ENCODE data around the gene PARL. TPM values are rescaled to one million over a fixed set of nuclear protein-coding genes. Genes with fewer than 3 reads are reported as not detected.

The PARL gene
- total RNA-seq (21.1 and 30.2 TPM in 2 replicates), polyA plus RNA-seq (55.9 and 59.7 TPM in 2 replicates), polyA minus RNA-seq (ENCODE audit: low replicate concordance) (22.0 and 22.6 TPM in 2 replicates)
- polyA plus RNA-seq (2012), result 47.8 and 62.5 TPM in 2 replicates

GRCh38 chr3:183884427-183885296 is at the start of gene PARL:
PARL (minus strand) TSS chr3:183884880; CDS start chr3:183884846, 34 bp downstream.
- peak; percentile 81 to 95 for TF ChIP-seq CTCF (conservative IDR thresholded peaks at IDR 0.05 in 1 of 2, IDR thresholded peaks at IDR 0.05 in 1 of 2; ENCODE audit: low read depth in 1 of 2, low read length in 2 of 2)
- TF ChIP-seq EZH2 (IDR thresholded peaks at IDR 0.05; ENCODE audit: low read length, missing control alignments), result no peak
- peak within 1 kb of the TSS; percentile 97 for H3K4me2 ChIP-seq (ENCODE audit: extremely low read depth, insufficient read depth, low read length)
- H3K4me1 ChIP-seq (ENCODE audit: control insufficient read depth, extremely low read depth, insufficient read depth, low read length), result no peaks in the 10 kb centered on the region
- no peaks in the 10 kb centered on the region for H3K9me3 ChIP-seq (ENCODE audit: control insufficient read depth, insufficient read depth, low read depth, low read length)
- peaks cover 43% of the 10 kb centered on the region for H3K79me2 ChIP-seq (ENCODE audit: control insufficient read depth, insufficient read depth, low read length)
- H2AFZ ChIP-seq (ENCODE audit: low read length), result peak within 1 kb of the TSS; percentile 100
- peak within 1 kb of the TSS; percentile 58 to 96 (median 72) for H3K4me3 ChIP-seq (replicated peaks in 1 of 4; ENCODE audit: control extremely low read depth in 1 of 4, insufficient read depth in 1 of 4, low read depth in 3 of 4, low read length in 4 of 4)
- no peaks in the 10 kb centered on the region for H4K20me1 ChIP-seq (ENCODE audit: control insufficient read depth, extremely low read depth, insufficient read depth, low read length)
- DNase-seq (ENCODE audit: low read depth in 2 of 2), result peak; percentile 79 to 89
- H3K36me3 ChIP-seq (ENCODE audit: control insufficient read depth, insufficient read depth, low read length), result no peaks in the 10 kb centered on the region
- H3K27ac ChIP-seq (ENCODE audit: insufficient read depth, low read length), result peak within 1 kb of the TSS; percentile 77
- H3K27me3 ChIP-seq (ENCODE audit: control insufficient read depth, insufficient read depth, low read length), result no peaks in the 10 kb centered on the region
- H3K9ac ChIP-seq (ENCODE audit: insufficient read depth, low read length), result peak within 1 kb of the TSS; percentile 82

GRCh38 chr3:183933160-183933559 is 48.5 kb upstream of the PARL start:
- H2AFZ ChIP-seq (ENCODE audit: low read length), result no peak overlapping the region
- H3K4me3 ChIP-seq (replicated peaks in 1 of 4; ENCODE audit: control extremely low read depth in 1 of 4, insufficient read depth in 1 of 4, low read depth in 3 of 4, low read length in 4 of 4), result no peak overlapping the region
- no peak overlapping the region for H3K27ac ChIP-seq (ENCODE audit: insufficient read depth, low read length)
- H3K27me3 ChIP-seq (ENCODE audit: control insufficient read depth, insufficient read depth, low read length), result no peaks in the 10 kb centered on the region
- no peak for DNase-seq (ENCODE audit: low read depth in 2 of 2)
- no peaks in the 10 kb centered on the region for H3K79me2 ChIP-seq (ENCODE audit: control insufficient read depth, insufficient read depth, low read length)
- H3K9ac ChIP-seq (ENCODE audit: insufficient read depth, low read length), result no peak overlapping the region
- H3K4me2 ChIP-seq (ENCODE audit: extremely low read depth, insufficient read depth, low read length), result no peak overlapping the region
- no peak for TF ChIP-seq CTCF (conservative IDR thresholded peaks at IDR 0.05 in 1 of 2, IDR thresholded peaks at IDR 0.05 in 1 of 2; ENCODE audit: low read depth in 1 of 2, low read length in 2 of 2)
- TF ChIP-seq EZH2 (IDR thresholded peaks at IDR 0.05; ENCODE audit: low read length, missing control alignments), result no peak
- H3K9me3 ChIP-seq (ENCODE audit: control insufficient read depth, insufficient read depth, low read depth, low read length), result no peaks in the 10 kb centered on the region
- no peaks in the 10 kb centered on the region for H3K4me1 ChIP-seq (ENCODE audit: control insufficient read depth, extremely low read depth, insufficient read depth, low read length)
- H4K20me1 ChIP-seq (ENCODE audit: control insufficient read depth, extremely low read depth, insufficient read depth, low read length), result no peaks in the 10 kb centered on the region
- H3K36me3 ChIP-seq (ENCODE audit: control insufficient read depth, insufficient read depth, low read length), result peaks cover 4% of the 10 kb centered on the region

- no peaks in the 10 kb centered on the region for H3K4me1 ChIP-seq (ENCODE audit: control insufficient read depth, extremely low read depth, insufficient read depth, low read length)
- no peaks in the 10 kb centered on the region for H3K9me3 ChIP-seq (ENCODE audit: control insufficient read depth, insufficient read depth, low read depth, low read length)
- H3K9ac ChIP-seq (ENCODE audit: insufficient read depth, low read length), result no peak overlapping the region
- no peak for TF ChIP-seq EZH2 (IDR thresholded peaks at IDR 0.05; ENCODE audit: low read length, missing control alignments)
- TF ChIP-seq CTCF (conservative IDR thresholded peaks at IDR 0.05 in 1 of 2, IDR thresholded peaks at IDR 0.05 in 1 of 2; ENCODE audit: low read depth in 1 of 2, low read length in 2 of 2), result no peak
- H3K27me3 ChIP-seq (ENCODE audit: control insufficient read depth, insufficient read depth, low read length), result no peaks in the 10 kb centered on the region
- DNase-seq (ENCODE audit: low read depth in 2 of 2), result no peak
- peaks cover 1% of the 10 kb centered on the region for H3K36me3 ChIP-seq (ENCODE audit: control insufficient read depth, insufficient read depth, low read length)
- no peak overlapping the region for H2AFZ ChIP-seq (ENCODE audit: low read length)
- H3K79me2 ChIP-seq (ENCODE audit: control insufficient read depth, insufficient read depth, low read length), result no peaks in the 10 kb centered on the region
- H3K27ac ChIP-seq (ENCODE audit: insufficient read depth, low read length), result no peak overlapping the region
- H3K4me3 ChIP-seq (replicated peaks in 1 of 4; ENCODE audit: control extremely low read depth in 1 of 4, insufficient read depth in 1 of 4, low read depth in 3 of 4, low read length in 4 of 4), result no peak overlapping the region
- no peaks in the 10 kb centered on the region for H4K20me1 ChIP-seq (ENCODE audit: control insufficient read depth, extremely low read depth, insufficient read depth, low read length)
- no peak overlapping the region for H3K4me2 ChIP-seq (ENCODE audit: extremely low read depth, insufficient read depth, low read length)
Measured at GRCh38 chr3:183931881-183932280, 47.2 kb upstream of the PARL start.
